ENCODE data around the gene TSPAN19.

The TSPAN19 gene

GRCh38 chr12:84994426-84994825 lies 41.7 kb downstream of the TSPAN19 start:
- TF ChIP-seq ZNF610 (tag by site-specific recombination; IDR thresholded peaks at IDR 0.05; ENCODE audit: borderline replicate concordance) (no peak), ZNF571 (tag by site-specific recombination; IDR thresholded peaks at IDR 0.05) (no peak), ZNF174 (tag by site-specific recombination; IDR thresholded peaks at IDR 0.05) (no peak), SP3 (tag by site-specific recombination; IDR thresholded peaks at IDR 0.05) (no peak), KLF1 (tag by site-specific recombination; IDR thresholded peaks at IDR 0.05) (no peak), ZNF449 (tag by site-specific recombination; IDR thresholded peaks at IDR 0.05) (no peak), ZNF707 (tag by site-specific recombination; IDR thresholded peaks at IDR 0.05) (no peak), ZNF146 (tag by site-specific recombination; IDR thresholded peaks at IDR 0.05) (no peak), ZNF747 (tag by site-specific recombination; IDR thresholded peaks at IDR 0.05) (no peak)
- CTCF ChIA-PET, result no interaction called here
- POLR2A ChIA-PET, result no interaction called here
- no peaks in the 10 kb centered on the region for H3K9me3 ChIP-seq (ENCODE audit: control insufficient read depth, insufficient read depth, low read depth, low read length)
- no peak overlapping the region for H3K27ac ChIP-seq (ENCODE audit: extremely low read depth, low read depth, low read length)
- H3K4me3 ChIP-seq (ENCODE audit: low read depth, low read length), result no peak overlapping the region
- no peaks in the 10 kb centered on the region for H3K36me3 ChIP-seq (ENCODE audit: control insufficient read depth in 2 of 2, insufficient read depth in 1 of 2, low read length in 2 of 2)
- no peaks in the 10 kb centered on the region for H3K4me1 ChIP-seq (ENCODE audit: control insufficient read depth, insufficient read depth, low read length)

GRCh38 chr12:84986586-84986985 lies 49.5 kb downstream of the TSPAN19 start:
- ChIA-PET POLR2A (no interaction called here), CTCF (no interaction called here)
- H3K4me3 ChIP-seq (ENCODE audit: low read depth, low read length), result no peak overlapping the region
- no peaks in the 10 kb centered on the region for H3K4me1 ChIP-seq (ENCODE audit: control insufficient read depth, insufficient read depth, low read length)
- no peaks in the 10 kb centered on the region for H3K36me3 ChIP-seq (ENCODE audit: control insufficient read depth in 2 of 2, insufficient read depth in 1 of 2, low read length in 2 of 2)
- no peak overlapping the region for H3K27ac ChIP-seq (ENCODE audit: extremely low read depth, low read depth, low read length)
- H3K9me3 ChIP-seq (ENCODE audit: control insufficient read depth, insufficient read depth, low read depth, low read length), result no peaks in the 10 kb centered on the region
- TF ChIP-seq ZNF221 (tag by site-specific recombination; IDR thresholded peaks at IDR 0.05; ENCODE audit: borderline replicate concordance), result no peak
- no peak for TF ChIP-seq ZNF16 (tag by site-specific recombination; IDR thresholded peaks at IDR 0.05; ENCODE audit: low read depth)
- no peak for TF ChIP-seq PRDM2 (tag by site-specific recombination; IDR thresholded peaks at IDR 0.05; ENCODE audit: borderline replicate concordance)
- TF ChIP-seq ZNF274 (IDR thresholded peaks at IDR 0.05; ENCODE audit: low read length), result no peak
- no peak for TF ChIP-seq ZNF274 (tag by site-specific recombination; IDR thresholded peaks at IDR 0.05; ENCODE audit: borderline replicate concordance)
- TF ChIP-seq ZNF560 (tag by site-specific recombination; IDR thresholded peaks at IDR 0.05; ENCODE audit: borderline replicate concordance), result no peak
- TF ChIP-seq RBAK (tag by site-specific recombination; IDR thresholded peaks at IDR 0.05), result no peak
- TF ChIP-seq ZNF302 (tag by site-specific recombination; IDR thresholded peaks at IDR 0.05; ENCODE audit: low read depth), result no peak
- no peak for TF ChIP-seq GLI4 (tag by site-specific recombination; IDR thresholded peaks at IDR 0.05)
- no peak for TF ChIP-seq ZNF600 (tag by site-specific recombination; IDR thresholded peaks at IDR 0.05)
- no peak for TF ChIP-seq ZNF791 (tag by site-specific recombination; IDR thresholded peaks at IDR 0.05)
- TF ChIP-seq ZNF658 (tag by site-specific recombination; IDR thresholded peaks at IDR 0.05), result no peak
- no peak for TF ChIP-seq YY2 (tag by site-specific recombination; IDR thresholded peaks at IDR 0.05)
- no peak for TF ChIP-seq ZNF670 (tag by site-specific recombination; IDR thresholded peaks at IDR 0.05; ENCODE audit: low read depth)
- no peak for TF ChIP-seq ZNF398 (tag by site-specific recombination; IDR thresholded peaks at IDR 0.05)
- TF ChIP-seq PBX3 (CRISPR knock-in tag; IDR thresholded peaks at IDR 0.05), result no peak
- no peak for TF ChIP-seq ZNF292 (tag by site-specific recombination; IDR thresholded peaks at IDR 0.05; ENCODE audit: borderline replicate concordance, low read depth)
- no peak for TF ChIP-seq YY1 (tag by site-specific recombination; IDR thresholded peaks at IDR 0.05)
